ENCODE measurements around the gene F7.
"Not testable (repeated sequence)": the region's sequence is repeated elsewhere in the genome, so short reads cannot be mapped to it uniquely, and the experiment has no call there.

The F7 gene

GRCh38 chr13:113102302-113102701 lies 3.3 kb upstream of the F7 start:
- DNase-seq (ENCODE audit: low spot score): not testable (repeated sequence)

- no peak for DNase-seq (ENCODE audit: low spot score)
Observed at GRCh38 chr13:113102727-113103126, 2.9 kb upstream of the F7 start.

GRCh38 chr13:113103646-113104045 lies 1.9 kb upstream of the F7 start:
- no peak for DNase-seq (ENCODE audit: low spot score)

- no peak for DNase-seq (ENCODE audit: low spot score)
Observed at GRCh38 chr13:113105921-113106452, 396 bp downstream of the F7 start.

GRCh38 chr13:113106711-113107351 lies 1.2 kb downstream of the F7 start:
- no peak for DNase-seq (ENCODE audit: low spot score)

GRCh38 chr13:113108521-113108920 lies 2.9 kb downstream of the F7 start:
- DNase-seq (ENCODE audit: low spot score): not testable (repeated sequence)

- no peak for DNase-seq (ENCODE audit: low spot score)
Observed at GRCh38 chr13:113109151-113110047, 3.8 kb downstream of the F7 start.

- DNase-seq (ENCODE audit: low spot score): peak; percentile 6
Observed at GRCh38 chr13:113110048-113110851, 4.7 kb downstream of the F7 start.

- DNase-seq (ENCODE audit: low spot score): no peak
Observed at GRCh38 chr13:113110852-113111315, 5.3 kb downstream of the F7 start.

GRCh38 chr13:113111821-113112220 lies 6.2 kb downstream of the F7 start:
- DNase-seq (ENCODE audit: low spot score): not testable (repeated sequence)

GRCh38 chr13:113112475-113112874 lies 6.9 kb downstream of the F7 start:
- not testable (repeated sequence) for DNase-seq (ENCODE audit: low spot score)

GRCh38 chr13:113112893-113113845 lies 7.6 kb downstream of the F7 start:
- DNase-seq (ENCODE audit: low spot score): no peak

- no peak for DNase-seq (ENCODE audit: low spot score)
Observed at GRCh38 chr13:113113846-113114271, 8.3 kb downstream of the F7 start.

GRCh38 chr13:113114511-113115362 lies 9.1 kb downstream of the F7 start:
- no peak for DNase-seq (ENCODE audit: low spot score)

GRCh38 chr13:113115363-113116205 lies 10.0 kb downstream of the F7 start:
- DNase-seq (ENCODE audit: low spot score): no peak

GRCh38 chr13:113116206-113116800 lies 10.7 kb downstream of the F7 start:
- DNase-seq (ENCODE audit: low spot score): no peak

- DNase-seq (ENCODE audit: low spot score): no peak
Observed at GRCh38 chr13:113116871-113117271, 11.3 kb downstream of the F7 start.

GRCh38 chr13:113117335-113117872 lies 11.8 kb downstream of the F7 start:
- no peak for DNase-seq (ENCODE audit: low spot score)
